ENCODE results near the gene TMEM117. TPM values are rescaled to one million over a fixed set of nuclear protein-coding genes. Genes with fewer than 3 reads are reported as not detected.

Gene TMEM117
- total and polyA plus RNA-seq, 10 of the 15 experiments (the other 5 are each of a cell fraction or from before 2014, with no cell fraction given) = 3.1 to 8.2 (median 6.1) TPM

- RAD21 ChIA-PET (ENCODE audit: unreplicated experiment) = no interaction called here
- TF ChIP-seq SREBF1 (IDR thresholded peaks at IDR 0.05; ENCODE audit: low read length) (no peak), CBX5 (IDR thresholded peaks at IDR 0.05; ENCODE audit: low read depth) (0 out of 2 replicates have a peak, but pooled peaks have one; percentile 31), SMAD1 (IDR thresholded peaks at IDR 0.05; ENCODE audit: low read depth, partially characterized antibody) (no peak), DPF2 (IDR thresholded peaks at IDR 0.05) (no peak), JUNB (IDR thresholded peaks at IDR 0.05) (no peak), POU2F2 (IDR thresholded peaks at IDR 0.05; ENCODE audit: borderline replicate concordance, low read depth, low read length) (no peak), NRF1 (conservative IDR thresholded peaks at IDR 0.05; ENCODE audit: low read depth, low read length) (no peak), RFX5 (IDR thresholded peaks at IDR 0.05; ENCODE audit: low read depth, low read length) (no peak), ATF2 (IDR thresholded peaks at IDR 0.05; ENCODE audit: low read length) (no peak)
- no peak for ATAC-seq
- no peak for FAIRE-seq
- no peak overlapping the region for H3K4me3 ChIP-seq
- no peak overlapping the region for H3K27ac ChIP-seq (ENCODE audit: control insufficient read depth, insufficient read depth)
- H2AFZ ChIP-seq (ENCODE audit: control insufficient read depth, low read depth, low read length) = no peak overlapping the region
- POLR2A ChIA-PET = no interaction called here
- H3K27me3 ChIP-seq (replicated peaks in 1 of 2; ENCODE audit: control insufficient read depth in 2 of 2, insufficient read depth in 2 of 2, low read length in 1 of 2) = no peaks in the 10 kb centered on the region
- no peaks in the 10 kb centered on the region for H4K20me1 ChIP-seq (ENCODE audit: control insufficient read depth, insufficient read depth)
- intact Hi-C loops (cut with micrococcal nuclease; ENCODE audit: unreplicated experiment) (no loop called here), in situ Hi-C loops (cut with MboI) (no loop called here)
- H3K36me3 ChIP-seq (ENCODE audit: control insufficient read depth in 2 of 2, insufficient read depth in 2 of 2, low read length in 1 of 2) = no peaks in the 10 kb centered on the region
- H3K9ac ChIP-seq (ENCODE audit: control insufficient read depth, insufficient read depth, low read length) = no peak overlapping the region
- DNase-seq (ENCODE audit: low read depth, low spot score) = no peak
- H3K4me1 ChIP-seq (ENCODE audit: control insufficient read depth, insufficient read depth, low read length) = no peaks in the 10 kb centered on the region
- CTCF ChIA-PET = interaction anchor here (1.1 kb wide), 1 partner anchor 8 kb away, joined by 4 read pairs; no protein-coding TSS in a partner anchor
- H3K4me2 ChIP-seq (ENCODE audit: control insufficient read depth, insufficient read depth) = no peak overlapping the region
- no peaks in the 10 kb centered on the region for H3K79me2 ChIP-seq (ENCODE audit: control insufficient read depth, insufficient read depth, low read length)
- BruUV-seq (replicated peaks) = no TSS peak
- SMC1A ChIA-PET (ENCODE audit: uncharacterized antibody, unreplicated experiment) = interaction anchor here (1.2 kb wide), 1 partner anchor 10 kb away, joined by 4 read pairs; no protein-coding TSS in a partner anchor
- 47% methylated on average over 2 of the region's 2 CpGs for WGBS (ENCODE audit: insufficient coverage, insufficient replicate concordance, low lambda C conversion rate, missing lambda C conversion rate)
- H3K9me3 ChIP-seq (replicated peaks; ENCODE audit: control insufficient read depth, insufficient read depth, low read length) = no peaks in the 10 kb centered on the region; the same call in 2 of the 3 replicates
Measured at GRCh38 chr12:43931187-43931586, 95.3 kb downstream of the TMEM117 start.
